OCI-LY7 (cell line): ENCODE results near the gene CHAC2. TPM values are rescaled to one million over a fixed set of nuclear protein-coding genes. Genes with fewer than 3 reads are reported as not detected.

Source experiments
- BruUV-seq: library from RNA; stranded (reverse); fragments of 400-500 nt; replicated peaks from 2 replicates; lab custom pipeline; 2021; lab: Mats Ljungman, UMichigan
- CTCF ChIA-PET: fragments of 300-600 bp; sonication (Branson Sonifier 250); formaldehyde crosslinking; loops from one replicate; lab custom pipeline; 2022; ENCODE audit warnings: antibody characterized with exemption; ENCODE audit not compliant: unreplicated experiment; lab: Charles Lee
- POLR2A ChIA-PET: fragments of 300-600 bp; sonication (Branson Sonifier 250); formaldehyde crosslinking; loops from one replicate; lab custom pipeline; 2022; ENCODE audit warnings: antibody characterized with exemption; lab: Charles Lee
- DNase-seq: peaks from one replicate; pipeline ENCODE4 v3.0.0-alpha.2; 2015; ENCODE audit warnings: low spot score
- H2AFZ ChIP-seq: fragments of 200-600 bp; sonication (generic), shearing (Covaris generic); 2 replicates; pipeline ENCODE4 v1.6.1; 2014; ENCODE audit warnings: mild to moderate bottlenecking, antibody characterized with exemption, low read length, moderate library complexity
- H3K27ac ChIP-seq: fragments of 200-600 bp; sonication (generic); 2 replicates; pipeline ENCODE4 v1.5.1; 2014; ENCODE audit warnings: mixed run types, low read depth, mild to moderate bottlenecking, moderate library complexity, low read length, inconsistent platforms; ENCODE audit not compliant: poor library complexity, severe bottlenecking
- H3K36me3 ChIP-seq: fragments of 200-600 bp; sonication (generic); 2 replicates; pipeline ENCODE4 v1.6.1; 2014; ENCODE audit warnings: mild to moderate bottlenecking, antibody characterized with exemption, low read length, moderate library complexity, mixed read lengths; ENCODE audit not compliant: insufficient read depth
- H3K4me1 ChIP-seq: fragments of 200-600 bp; sonication (generic); 2 replicates; pipeline ENCODE4 v1.5.1; 2014; ENCODE audit warnings: mild to moderate bottlenecking, low read length; ENCODE audit not compliant: insufficient read depth, poor library complexity, severe bottlenecking
- H3K4me2 ChIP-seq: fragments of 200-600 bp; sonication (generic); 2 replicates; pipeline ENCODE4 v1.6.1; 2014; ENCODE audit warnings: mild to moderate bottlenecking, low read length
- H3K4me3 ChIP-seq: fragments of 200-600 bp; sonication (generic); 2 replicates; pipeline ENCODE4 v1.5.1; 2014; ENCODE audit warnings: mild to moderate bottlenecking, low read depth, low read length; ENCODE audit not compliant: poor library complexity, severe bottlenecking
- H3K79me2 ChIP-seq: fragments of 200-600 bp; sonication (generic); 2 replicates; pipeline ENCODE4 v1.6.1; 2016; ENCODE audit warnings: low read depth, mild to moderate bottlenecking, low read length, moderate library complexity, mixed read lengths; ENCODE audit not compliant: insufficient read depth
- H3K9me2 ChIP-seq: fragments of 200-600 bp; sonication (generic); 2 replicates; pipeline ENCODE4 v1.6.1; 2016; ENCODE audit warnings: mild to moderate bottlenecking, low read length, mixed read lengths; ENCODE audit not compliant: insufficient read depth
- H3K9me3 ChIP-seq: fragments of 200-600 bp; sonication (generic); 2 replicates; pipeline ENCODE4 v1.6.1; 2014; ENCODE audit warnings: mild to moderate bottlenecking, mixed run types, low read length, mixed read lengths
- H4K20me1 ChIP-seq: fragments of 200-600 bp; sonication (generic); 2 replicates; pipeline ENCODE4 v1.6.1; 2014; ENCODE audit warnings: mild to moderate bottlenecking, antibody characterized with exemption, low read length, moderate library complexity, mixed read lengths; ENCODE audit not compliant: insufficient read depth
- CTCF ChIP-seq: fragments of 200-600 bp; sonication (generic); conservative IDR thresholded peaks from 2 replicates; pipeline ENCODE4 v1.5.1; 2014; ENCODE audit warnings: mild to moderate bottlenecking, antibody characterized with exemption, low read length, moderate library complexity, mixed read lengths
- EZH2phosphoT487 ChIP-seq: fragments of 200-600 bp; sonication (generic); IDR thresholded peaks from 2 replicates; pipeline ENCODE4 v1.6.1; 2018; ENCODE audit warnings: low read depth, borderline replicate concordance, mild to moderate bottlenecking, mixed run types, antibody characterized with exemption, low read length, moderate library complexity, mixed read lengths
- intact Hi-C: fragments of 100-400 bp; cut with micrococcal nuclease; formaldehyde crosslinking; loops from one replicate; pipeline ENCODE4 v1.10.0; 2022; ENCODE audit not compliant: unreplicated experiment
- total RNA-seq, 2 experiments: library from RNA; depleted of rRNA in 1 of 2; stranded (reverse); fragments of >200 nt in 1 of 2; shearing (Covaris generic) in 1 of 2; gene quantifications; 2 replicates each; pipeline ENCODE4 v1.2.3, GENCODE V29; 2014 to 2022

CHAC2 gene
- total RNA-seq, 2 experiments from 2014 or later = 13.9 to 15.9 TPM

GRCh38 chr2:53752385-53752784 is 15.2 kb upstream of the CHAC2 start:
- H3K4me1 ChIP-seq = no peaks in the 10 kb centered on the region
- no peak overlapping the region for H3K4me3 ChIP-seq
- BruUV-seq = no TSS peak
- ChIA-PET CTCF (no interaction called here), POLR2A (interaction anchor here (1.4 kb wide), 1 partner anchor 16 kb away, joined by 5 read pairs; the partner anchor contains the start of gene CHAC2)
- H3K9me2 ChIP-seq = no peaks in the 10 kb centered on the region
- 0 out of 2 replicates have a peak, but pooled peaks cover 3% of the 10 kb centered on the region for H4K20me1 ChIP-seq
- H3K36me3 ChIP-seq = peaks cover 47% of the 10 kb centered on the region
- H3K9me3 ChIP-seq = no peaks in the 10 kb centered on the region
- H3K27ac ChIP-seq = no peak overlapping the region
- intact Hi-C loops = no loop called here
- H3K4me2 ChIP-seq = no peak overlapping the region
- H3K79me2 ChIP-seq = no peaks in the 10 kb centered on the region
- TF ChIP-seq EZH2phosphoT487 (no peak), CTCF (no peak)
- no peak for DNase-seq
- no peak overlapping the region for H2AFZ ChIP-seq

GRCh38 chr2:53753041-53753440 is 14.6 kb upstream of the CHAC2 start:
- Histone ChIP-seq H3K27ac (no peak overlapping the region), H3K4me3 (no peak overlapping the region), H3K4me1 (no peaks in the 10 kb centered on the region), H3K9me3 (no peaks in the 10 kb centered on the region), H2AFZ (no peak overlapping the region), H3K79me2 (no peaks in the 10 kb centered on the region), H3K9me2 (no peaks in the 10 kb centered on the region), H3K4me2 (no peak overlapping the region), H3K36me3 (peaks cover 42% of the 10 kb centered on the region), H4K20me1 (0 out of 2 replicates have a peak, but pooled peaks cover 3% of the 10 kb centered on the region)
- no peak for TF ChIP-seq CTCF
- no peak for TF ChIP-seq EZH2phosphoT487
- DNase-seq = no peak
- ChIA-PET CTCF (no interaction called here), POLR2A (no interaction called here)
- no TSS peak for BruUV-seq
- intact Hi-C loops = no loop called here

GRCh38 chr2:53755121-53755520 is 12.5 kb upstream of the CHAC2 start:
- H3K9me3 ChIP-seq = no peaks in the 10 kb centered on the region
- H3K79me2 ChIP-seq = no peaks in the 10 kb centered on the region
- H3K4me3 ChIP-seq = no peak overlapping the region
- H4K20me1 ChIP-seq = 0 out of 2 replicates have a peak, but pooled peaks cover 3% of the 10 kb centered on the region
- BruUV-seq = no TSS peak
- no peak overlapping the region for H2AFZ ChIP-seq
- H3K27ac ChIP-seq = no peak overlapping the region
- ChIA-PET POLR2A (interaction anchor here (0.6 kb wide), 1 partner anchor 22 kb away, joined by 3 read pairs; no protein-coding TSS in a partner anchor), CTCF (no interaction called here)
- H3K4me1 ChIP-seq = no peaks in the 10 kb centered on the region
- intact Hi-C loops = no loop called here
- no peak overlapping the region for H3K4me2 ChIP-seq
- no peak for DNase-seq
- H3K9me2 ChIP-seq = no peaks in the 10 kb centered on the region
- peaks cover 25% of the 10 kb centered on the region for H3K36me3 ChIP-seq
- TF ChIP-seq EZH2phosphoT487 = no peak
- no peak for TF ChIP-seq CTCF
